ENCODE results near the gene P2RX5. TPM values are rescaled to one million over a fixed set of nuclear protein-coding genes. Genes with fewer than 3 reads are reported as not detected.

The P2RX5 gene
- total RNA-seq, 6 donors from 2014 or later, result 0.46 to 15.7 (median 2.5) TPM; not detected in 1

GRCh38 chr17:3657588-3657869 is 38.4 kb downstream of the P2RX5 start:
- peaks cover 0 to 53% (median 28%) of the 10 kb centered on the region in 4 donors for H3K36me3 ChIP-seq
- peak in 1 of 2 donors; percentile 32 for DNase-seq
- no peak overlapping the region for H3K27ac ChIP-seq
- TF ChIP-seq POLR2A (IDR thresholded peaks at IDR 0.05), result no peak
- TF ChIP-seq CTCF (IDR thresholded peaks at IDR 0.05), result no peak
- no peak for TF ChIP-seq EP300 (IDR thresholded peaks at IDR 0.05)
- TF ChIP-seq POLR2AphosphoS5 (IDR thresholded peaks at IDR 0.05), result no peak
- H3K27me3 ChIP-seq, result no peaks in the 10 kb centered on the region
- H3K9me3 ChIP-seq, result no peaks in the 10 kb centered on the region
- no peak for ATAC-seq (ENCODE audit: low FRiP score in 2 of 2)
- H3K4me3 ChIP-seq, result no peak overlapping the region
- WGBS, 2 donors, result 78 to 93% methylated on average over 7 of the region's 7 CpGs
- H3K4me1 ChIP-seq, result peaks cover 7 to 10% (median 8%) of the 10 kb centered on the region in 4 donors

GRCh38 chr17:3656755-3657587 is 39.0 kb downstream of the P2RX5 start:
- no peak overlapping the region for H3K27ac ChIP-seq
- ATAC-seq (ENCODE audit: low FRiP score in 2 of 2) (no peak), DNase-seq (peak in 1 of 2 donors; percentile 72)
- no peak overlapping the region for H3K4me3 ChIP-seq
- H3K36me3 ChIP-seq, result peaks cover 0 to 47% (median 24%) of the 10 kb centered on the region in 4 donors
- H3K4me1 ChIP-seq, result peaks cover 7 to 10% (median 8%) of the 10 kb centered on the region in 4 donors
- TF ChIP-seq POLR2A (IDR thresholded peaks at IDR 0.05), result no peak
- TF ChIP-seq EP300 (IDR thresholded peaks at IDR 0.05), result no peak
- no peak for TF ChIP-seq POLR2AphosphoS5 (IDR thresholded peaks at IDR 0.05)
- no peak for TF ChIP-seq CTCF (IDR thresholded peaks at IDR 0.05)
- WGBS, 2 donors, result 88 to 93% methylated on average over 13 to 16 of the region's 16 CpGs
- no peaks in the 10 kb centered on the region for H3K27me3 ChIP-seq
- H3K9me3 ChIP-seq, result no peaks in the 10 kb centered on the region

GRCh38 chr17:3656353-3656752 is 39.6 kb downstream of the P2RX5 start:
- 91 to 94% methylated on average over 12 to 14 of the region's 16 CpGs for WGBS, 2 donors
- Histone ChIP-seq H3K4me3 (no peak overlapping the region), H3K9me3 (no peaks in the 10 kb centered on the region), H3K27me3 (no peaks in the 10 kb centered on the region), H3K27ac (no peak overlapping the region), H3K36me3 (peaks cover 0 to 41% (median 24%) of the 10 kb centered on the region in 4 donors), H3K4me1 (peaks cover 7 to 10% (median 8%) of the 10 kb centered on the region in 4 donors)
- peak in 1 of 2 donors; percentile 47 for DNase-seq
- TF ChIP-seq POLR2AphosphoS5 (IDR thresholded peaks at IDR 0.05), result no peak
- TF ChIP-seq EP300 (IDR thresholded peaks at IDR 0.05), result no peak
- no peak for TF ChIP-seq CTCF (IDR thresholded peaks at IDR 0.05)
- TF ChIP-seq POLR2A (IDR thresholded peaks at IDR 0.05), result no peak
- ATAC-seq (ENCODE audit: low FRiP score in 2 of 2), result no peak

- Histone ChIP-seq H3K27ac (no peak overlapping the region), H3K4me1 (peaks cover 7 to 10% (median 8%) of the 10 kb centered on the region in 4 donors), H3K36me3 (peaks cover 0 to 35% (median 22%) of the 10 kb centered on the region in 4 donors), H3K9me3 (no peaks in the 10 kb centered on the region), H3K4me3 (no peak overlapping the region), H3K27me3 (no peaks in the 10 kb centered on the region)
- TF ChIP-seq POLR2A (IDR thresholded peaks at IDR 0.05) (no peak), CTCF (IDR thresholded peaks at IDR 0.05) (no peak), EP300 (IDR thresholded peaks at IDR 0.05) (no peak), POLR2AphosphoS5 (IDR thresholded peaks at IDR 0.05) (no peak)
- ATAC-seq (ENCODE audit: low FRiP score in 2 of 2) (no peak), DNase-seq (peak in 1 of 2 donors; percentile 31)
- 90 to 93% methylated on average over 2 to 8 of the region's 11 CpGs for WGBS, 2 donors
Observed at GRCh38 chr17:3655766-3656165, 40.2 kb downstream of the P2RX5 start.

Data from upper lobe of left lung (tissue), 6 donors.